Activated naive CD4-positive, alpha-beta T cell (primary cell): Measurements from ENCODE around the gene ZFYVE28.
"Not testable (repeated sequence)": the region's sequence is repeated elsewhere in the genome, so short reads cannot be mapped to it uniquely, and the experiment has no call there.

Experiments used
- DNase-seq, 4 experiments: peaks; one replicate each; lab custom pipeline; 2025; lab: John Stamatoyannopoulos, UW

Gene ZFYVE28

GRCh38 chr4:2248044-2248780 is 170.2 kb downstream of the ZFYVE28 start:
- no peak for DNase-seq

GRCh38 chr4:2247128-2248043 is 171.1 kb downstream of the ZFYVE28 start:
- no peak for DNase-seq

- DNase-seq = no peak
These were observed 171.9 kb downstream of the ZFYVE28 start for GRCh38 chr4:2246384-2247127.

- no peak for DNase-seq
These were observed 172.6 kb downstream of the ZFYVE28 start for GRCh38 chr4:2245787-2246275.

GRCh38 chr4:2245057-2245786 is 173.2 kb downstream of the ZFYVE28 start:
- no peak for DNase-seq

GRCh38 chr4:2243681-2244380 is 174.6 kb downstream of the ZFYVE28 start:
- no peak for DNase-seq

- peak; percentile 98 to 99 (median 98) for DNase-seq
These were observed 176.8 kb downstream of the ZFYVE28 start, which contains the start of the genes HAUS3 and POLN for GRCh38 chr4:2241410-2242353. Gene HAUS3, minus strand, starts transcription at chr4:2242121. Its CDS starts 1,175 bp downstream, at chr4:2240946. Gene POLN, minus strand, starts transcription at chr4:2242121. Its CDS starts 12,890 bp downstream, at chr4:2229231.

GRCh38 chr4:2241003-2241402 is 177.4 kb downstream of the ZFYVE28 start:
- no peak for DNase-seq

- DNase-seq = no peak
These were observed 181.3 kb downstream of the ZFYVE28 start for GRCh38 chr4:2236944-2237666.

- no peak for DNase-seq
These were observed 187.4 kb downstream of the ZFYVE28 start for GRCh38 chr4:2231082-2231481.

- DNase-seq = no peak
These were observed 192.2 kb downstream of the ZFYVE28 start for GRCh38 chr4:2226261-2226660.

GRCh38 chr4:2222838-2223237 is 195.6 kb downstream of the ZFYVE28 start:
- no peak for DNase-seq

- not testable (repeated sequence) for DNase-seq
These were observed 197.1 kb downstream of the ZFYVE28 start for GRCh38 chr4:2221378-2221777.

- peak; percentile 17 to 71 (median 64) for DNase-seq
These were observed 198.3 kb downstream of the ZFYVE28 start for GRCh38 chr4:2220016-2220630.
